ENCODE results near the gene ABI1.
"Not testable (repeated sequence)": the region's sequence is repeated elsewhere in the genome, so short reads cannot be mapped to it uniquely, and the experiment has no call there.

DNA sequence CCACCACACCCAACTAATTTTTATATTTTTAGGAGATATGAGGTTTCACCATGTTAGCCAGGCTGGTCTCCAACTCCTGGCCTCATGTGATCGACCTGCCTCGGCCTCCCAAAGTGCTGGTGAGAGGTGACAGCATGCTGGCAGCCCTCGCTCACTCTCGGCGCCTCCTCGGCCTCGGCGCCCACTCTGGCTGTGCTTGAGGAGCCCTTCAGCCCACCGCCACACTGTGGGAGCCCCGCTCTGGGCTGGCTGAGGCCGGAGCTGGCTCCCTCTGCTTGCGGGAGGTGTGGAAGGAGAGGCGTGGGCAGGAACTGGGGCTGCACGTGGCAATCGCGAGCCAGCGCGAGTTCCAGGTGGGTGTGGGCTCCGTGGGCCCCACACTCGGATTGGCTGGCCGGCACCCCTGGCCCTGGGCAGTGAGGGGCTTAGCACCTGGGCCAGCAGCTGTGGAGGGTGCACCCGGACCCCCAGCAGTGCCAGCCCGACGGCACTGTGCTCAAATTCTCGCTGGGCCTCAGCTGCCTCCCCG is 44.6 kb upstream of the ABI1 start:
- TF ChIP-seq, protein P1, sequence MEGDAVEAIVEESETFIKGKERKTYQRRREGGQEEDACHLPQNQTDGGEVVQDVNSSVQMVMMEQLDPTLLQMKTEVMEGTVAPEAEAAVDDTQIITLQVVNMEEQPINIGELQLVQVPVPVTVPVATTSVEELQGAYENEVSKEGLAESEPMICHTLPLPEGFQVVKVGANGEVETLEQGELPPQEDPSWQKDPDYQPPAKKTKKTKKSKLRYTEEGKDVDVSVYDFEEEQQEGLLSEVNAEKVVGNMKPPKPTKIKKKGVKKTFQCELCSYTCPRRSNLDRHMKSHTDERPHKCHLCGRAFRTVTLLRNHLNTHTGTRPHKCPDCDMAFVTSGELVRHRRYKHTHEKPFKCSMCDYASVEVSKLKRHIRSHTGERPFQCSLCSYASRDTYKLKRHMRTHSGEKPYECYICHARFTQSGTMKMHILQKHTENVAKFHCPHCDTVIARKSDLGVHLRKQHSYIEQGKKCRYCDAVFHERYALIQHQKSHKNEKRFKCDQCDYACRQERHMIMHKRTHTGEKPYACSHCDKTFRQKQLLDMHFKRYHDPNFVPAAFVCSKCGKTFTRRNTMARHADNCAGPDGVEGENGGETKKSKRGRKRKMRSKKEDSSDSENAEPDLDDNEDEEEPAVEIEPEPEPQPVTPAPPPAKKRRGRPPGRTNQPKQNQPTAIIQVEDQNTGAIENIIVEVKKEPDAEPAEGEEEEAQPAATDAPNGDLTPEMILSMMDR (conservative IDR thresholded peaks at IDR 0.05; ENCODE audit: low read depth, low read length): not testable (repeated sequence)
- TF ChIP-seq EZH2 (IDR thresholded peaks at IDR 0.05; ENCODE audit: low read length, unreplicated experiment): not testable (repeated sequence)

Data from PC-3 (cell line).